Uterus (tissue), 2 donors: ENCODE results near the gene PNKD.

Experiments
- POLR2A ChIP-seq, 2 donors: fragments of 450-650 bp; IDR thresholded peaks; one replicate each; pipeline ENCODE4 v1.6.1; 2016; ENCODE audit warnings: antibody characterized with exemption in 2 of 2, mild to moderate bottlenecking in 1 of 2, moderate library complexity in 1 of 2
- TF ChIP-seq, protein P1 (sequence below), 4 experiments: fragments of 200-600 bp in 2 of 4; fragments of 450-650 bp in 2 of 4; sonication (generic) in 2 of 4; IDR thresholded peaks; one replicate each; pipeline ENCODE4 v1.5.1; 2016 to 2019; ENCODE audit warnings: antibody characterized with exemption in 4 of 4, mild to moderate bottlenecking in 2 of 4, moderate library complexity in 1 of 4

- TF ChIP-seq, protein P1, sequence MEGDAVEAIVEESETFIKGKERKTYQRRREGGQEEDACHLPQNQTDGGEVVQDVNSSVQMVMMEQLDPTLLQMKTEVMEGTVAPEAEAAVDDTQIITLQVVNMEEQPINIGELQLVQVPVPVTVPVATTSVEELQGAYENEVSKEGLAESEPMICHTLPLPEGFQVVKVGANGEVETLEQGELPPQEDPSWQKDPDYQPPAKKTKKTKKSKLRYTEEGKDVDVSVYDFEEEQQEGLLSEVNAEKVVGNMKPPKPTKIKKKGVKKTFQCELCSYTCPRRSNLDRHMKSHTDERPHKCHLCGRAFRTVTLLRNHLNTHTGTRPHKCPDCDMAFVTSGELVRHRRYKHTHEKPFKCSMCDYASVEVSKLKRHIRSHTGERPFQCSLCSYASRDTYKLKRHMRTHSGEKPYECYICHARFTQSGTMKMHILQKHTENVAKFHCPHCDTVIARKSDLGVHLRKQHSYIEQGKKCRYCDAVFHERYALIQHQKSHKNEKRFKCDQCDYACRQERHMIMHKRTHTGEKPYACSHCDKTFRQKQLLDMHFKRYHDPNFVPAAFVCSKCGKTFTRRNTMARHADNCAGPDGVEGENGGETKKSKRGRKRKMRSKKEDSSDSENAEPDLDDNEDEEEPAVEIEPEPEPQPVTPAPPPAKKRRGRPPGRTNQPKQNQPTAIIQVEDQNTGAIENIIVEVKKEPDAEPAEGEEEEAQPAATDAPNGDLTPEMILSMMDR (IDR thresholded peaks at IDR 0.05): peak; percentile 15 to 48 (median 40)
- TF ChIP-seq POLR2A (IDR thresholded peaks at IDR 0.05): peak in 1 of 2 donors; percentile 18
These were observed 98.4 kb downstream of the PNKD start for GRCh38 chr2:218368621-218369153.
